BLaER1 treated with 17β-estradiol and CSF1 and Interleukin-3, amounts not matched to agents 10 nM and 100 nM (cell line): ENCODE results near the gene SH2B3.
A peak's percentile ranks its signal among the peaks of the same experiment; 100 is the strongest.

Source experiments
- H3K27ac ChIP-seq, 11 experiments: shearing (Covaris generic); formaldehyde crosslinking; 2 replicates each; pipeline ENCODE4 v1.8.1; 2022
- H3K27me3 ChIP-seq, 11 experiments: shearing (Covaris generic); formaldehyde crosslinking; 2 replicates each; pipeline ENCODE4 v1.8.1; 2022
- H3K36me3 ChIP-seq, 11 experiments: shearing (Covaris generic); formaldehyde crosslinking; 2 replicates each; pipeline ENCODE4 v1.8.1; 2022
- H3K4me1 ChIP-seq, 10 experiments: shearing (Covaris generic); formaldehyde crosslinking; 2 replicates each; pipeline ENCODE4 v1.8.1; 2022
- H3K4me2 ChIP-seq, 11 experiments: shearing (Covaris generic); formaldehyde crosslinking; 2 replicates each; pipeline ENCODE4 v1.8.1; 2022
- H3K4me3 ChIP-seq, 10 experiments: shearing (Covaris generic); formaldehyde crosslinking; 2 replicates each; pipeline ENCODE4 v1.8.1; 2022
- H3K9ac ChIP-seq, 11 experiments: shearing (Covaris generic); formaldehyde crosslinking; 2 replicates each; pipeline ENCODE4 v1.8.1; 2022
- H3K9me3 ChIP-seq, 11 experiments: shearing (Covaris generic); formaldehyde crosslinking; replicated peaks in 1 of 11; 2 replicates each; pipeline ENCODE4 v1.8.1; 2022
- H4K20me1 ChIP-seq, 11 experiments: shearing (Covaris generic); formaldehyde crosslinking; 2 replicates each; pipeline ENCODE4 v1.8.1; 2022
- Cebpa-rat ChIP-seq, 11 experiments: shearing (Covaris generic); IDR thresholded peaks; 2 replicates each; pipeline ENCODE4 v1.8.1; 2022

The SH2B3 gene

GRCh38 chr12:111427417-111428074 lies 21.8 kb downstream of the SH2B3 start:
- no peaks in the 10 kb centered on the region for H3K27me3 ChIP-seq
- peak overlapping the region; percentile 25 to 81 (median 72); a peak in 16 of 22 replicates for H3K9ac ChIP-seq
- peak overlapping the region; percentile 93 to 100 (median 98) for H3K4me2 ChIP-seq
- peak overlapping the region in 10 of 11 experiments; percentile 71 to 92 (median 82); a peak in 19 of 22 replicates for H3K27ac ChIP-seq
- H4K20me1 ChIP-seq: peaks cover 56 to 99% (median 74%) of the 10 kb centered on the region in 11 experiments
- peaks cover 9 to 73% (median 48%) of the 10 kb centered on the region in 11 experiments; a peak in 19 of 22 replicates for H3K36me3 ChIP-seq
- H3K9me3 ChIP-seq: peaks cover 0 to 8% (median 0%) of the 10 kb centered on the region in 11 experiments; a peak in 5 of 22 replicates
- peaks cover 97 to 100% (median 99%) of the 10 kb centered on the region in 10 experiments for H3K4me1 ChIP-seq
- peak overlapping the region in 5 of 10 experiments; percentile 26 to 59 (median 44); a peak in 5 of 20 replicates for H3K4me3 ChIP-seq
- TF ChIP-seq Cebpa-rat (IDR thresholded peaks at IDR 0.05): no peak

- H3K4me2 ChIP-seq: peak overlapping the region; percentile 93 to 100 (median 98)
- peak overlapping the region in 9 of 10 experiments; percentile 23 to 59 (median 43); a peak in 15 of 20 replicates for H3K4me3 ChIP-seq
- peaks cover 0 to 8% (median 0%) of the 10 kb centered on the region in 11 experiments; a peak in 5 of 22 replicates for H3K9me3 ChIP-seq
- peaks cover 9 to 73% (median 49%) of the 10 kb centered on the region in 11 experiments; a peak in 19 of 22 replicates for H3K36me3 ChIP-seq
- H4K20me1 ChIP-seq: peaks cover 51 to 99% (median 68%) of the 10 kb centered on the region in 11 experiments
- H3K27me3 ChIP-seq: no peaks in the 10 kb centered on the region
- H3K9ac ChIP-seq: peak overlapping the region; percentile 52 to 81 (median 72)
- H3K27ac ChIP-seq: peak overlapping the region; percentile 19 to 92 (median 81); a peak in 20 of 22 replicates
- H3K4me1 ChIP-seq: peaks cover 99 to 100% (median 99%) of the 10 kb centered on the region in 10 experiments
- no peak for TF ChIP-seq Cebpa-rat (IDR thresholded peaks at IDR 0.05)
Observed at GRCh38 chr12:111428081-111428727, 22.5 kb downstream of the SH2B3 start.

- Histone ChIP-seq H3K4me1 (peaks cover 99 to 100% (median 100%) of the 10 kb centered on the region in 10 experiments), H3K4me2 (peak overlapping the region; percentile 93 to 100 (median 98)), H3K27me3 (no peaks in the 10 kb centered on the region), H4K20me1 (peaks cover 46 to 99% (median 66%) of the 10 kb centered on the region in 11 experiments), H3K27ac (peak overlapping the region; percentile 19 to 92 (median 82); a peak in 21 of 22 replicates), H3K4me3 (peak overlapping the region in 9 of 10 experiments; percentile 31 to 65 (median 53); a peak in 17 of 20 replicates), H3K9ac (peak overlapping the region; percentile 62 to 83 (median 77)), H3K36me3 (peaks cover 9 to 71% (median 49%) of the 10 kb centered on the region in 11 experiments; a peak in 18 of 22 replicates), H3K9me3 (peaks cover 0 to 8% (median 0%) of the 10 kb centered on the region in 11 experiments; a peak in 5 of 22 replicates)
- no peak for TF ChIP-seq Cebpa-rat (IDR thresholded peaks at IDR 0.05)
Observed at GRCh38 chr12:111428728-111429175, 23.0 kb downstream of the SH2B3 start.

GRCh38 chr12:111429828-111430432 lies 24.2 kb downstream of the SH2B3 start:
- Histone ChIP-seq H3K27ac (peak overlapping the region; percentile 65 to 92 (median 82)), H3K4me3 (peak overlapping the region; percentile 29 to 65 (median 53); a peak in 19 of 20 replicates), H3K9me3 (peaks cover 0 to 8% (median 0%) of the 10 kb centered on the region in 11 experiments; a peak in 5 of 22 replicates), H3K4me1 (peaks cover 99 to 100% (median 100%) of the 10 kb centered on the region in 10 experiments), H3K9ac (peak overlapping the region; percentile 69 to 83 (median 78)), H3K36me3 (peaks cover 9 to 60% (median 41%) of the 10 kb centered on the region in 11 experiments; a peak in 17 of 22 replicates), H3K27me3 (no peaks in the 10 kb centered on the region), H3K4me2 (peak overlapping the region; percentile 93 to 100 (median 98)), H4K20me1 (peaks cover 41 to 99% (median 65%) of the 10 kb centered on the region in 11 experiments)
- TF ChIP-seq Cebpa-rat (IDR thresholded peaks at IDR 0.05): no peak

- Histone ChIP-seq H3K27ac (peak overlapping the region; percentile 65 to 92 (median 82); a peak in 21 of 22 replicates), H3K4me1 (peaks cover 99 to 100% (median 100%) of the 10 kb centered on the region in 10 experiments), H3K9ac (peak overlapping the region; percentile 69 to 83 (median 78)), H3K4me2 (peak overlapping the region; percentile 93 to 100 (median 98)), H3K27me3 (no peaks in the 10 kb centered on the region), H3K9me3 (peaks cover 0 to 8% (median 0%) of the 10 kb centered on the region in 11 experiments; a peak in 5 of 22 replicates), H3K36me3 (peaks cover 9 to 52% (median 33%) of the 10 kb centered on the region in 11 experiments; a peak in 17 of 22 replicates), H3K4me3 (peak overlapping the region; percentile 29 to 65 (median 53); a peak in 19 of 20 replicates), H4K20me1 (peaks cover 41 to 99% (median 65%) of the 10 kb centered on the region in 11 experiments)
- no peak for TF ChIP-seq Cebpa-rat (IDR thresholded peaks at IDR 0.05)
Observed at GRCh38 chr12:111430433-111431353, 25.0 kb downstream of the SH2B3 start.

GRCh38 chr12:111431772-111432171 lies 26.0 kb downstream of the SH2B3 start:
- peaks cover under 1 to 41% (median 25%) of the 10 kb centered on the region in 11 experiments; a peak in 17 of 22 replicates for H3K36me3 ChIP-seq
- peaks cover 99 to 100% (median 100%) of the 10 kb centered on the region in 10 experiments for H3K4me1 ChIP-seq
- no peak for TF ChIP-seq Cebpa-rat (IDR thresholded peaks at IDR 0.05)
- no peaks in the 10 kb centered on the region for H3K27me3 ChIP-seq
- H3K27ac ChIP-seq: peak overlapping the region in 10 of 11 experiments; percentile 71 to 92 (median 83); a peak in 19 of 22 replicates
- H3K9me3 ChIP-seq: peaks cover 0 to 8% (median 0%) of the 10 kb centered on the region in 11 experiments; a peak in 5 of 22 replicates
- H3K9ac ChIP-seq: peak overlapping the region in 10 of 11 experiments; percentile 17 to 83 (median 78); a peak in 14 of 22 replicates
- H4K20me1 ChIP-seq: peaks cover 40 to 99% (median 65%) of the 10 kb centered on the region in 11 experiments
- H3K4me2 ChIP-seq: peak overlapping the region; percentile 93 to 100 (median 98)
- peak overlapping the region in 5 of 10 experiments; percentile 1 to 59 (median 27); a peak in 7 of 20 replicates for H3K4me3 ChIP-seq

GRCh38 chr12:111434049-111434448 lies 28.3 kb downstream of the SH2B3 start:
- peaks cover 44 to 100% (median 69%) of the 10 kb centered on the region in 11 experiments; a peak in 21 of 22 replicates for H4K20me1 ChIP-seq
- H3K4me2 ChIP-seq: peak overlapping the region; percentile 93 to 100 (median 98)
- peak overlapping the region; percentile 28 to 92 (median 82); a peak in 21 of 22 replicates for H3K27ac ChIP-seq
- H3K4me3 ChIP-seq: peak overlapping the region in 9 of 10 experiments; percentile 22 to 51 (median 35); a peak in 10 of 20 replicates
- no peak for TF ChIP-seq Cebpa-rat (IDR thresholded peaks at IDR 0.05)
- H3K4me1 ChIP-seq: peaks cover 100% of the 10 kb centered on the region in 10 experiments
- H3K9ac ChIP-seq: peak overlapping the region; percentile 63 to 81 (median 71)
- H3K9me3 ChIP-seq: peaks cover 0 to 8% (median 0%) of the 10 kb centered on the region in 11 experiments; a peak in 5 of 22 replicates
- no peaks in the 10 kb centered on the region for H3K27me3 ChIP-seq
- H3K36me3 ChIP-seq: peaks cover 0 to 34% (median 23%) of the 10 kb centered on the region in 11 experiments; a peak in 14 of 22 replicates
